Uterus (tissue), 2 donors: ENCODE results near the gene AFDN.

Source experiments
- POLR2A ChIP-seq, 2 donors: fragments of 450-650 bp; IDR thresholded peaks; one replicate each; pipeline ENCODE4 v1.6.1; 2016; ENCODE audit warnings: antibody characterized with exemption in 2 of 2, mild to moderate bottlenecking in 1 of 2, moderate library complexity in 1 of 2
- TF ChIP-seq, protein P1 (sequence below), 4 experiments: fragments of 200-600 bp in 2 of 4; fragments of 450-650 bp in 2 of 4; sonication (generic) in 2 of 4; IDR thresholded peaks; one replicate each; pipeline ENCODE4 v1.5.1; 2016 to 2019; ENCODE audit warnings: antibody characterized with exemption in 4 of 4, mild to moderate bottlenecking in 2 of 4, moderate library complexity in 1 of 4

DNA sequence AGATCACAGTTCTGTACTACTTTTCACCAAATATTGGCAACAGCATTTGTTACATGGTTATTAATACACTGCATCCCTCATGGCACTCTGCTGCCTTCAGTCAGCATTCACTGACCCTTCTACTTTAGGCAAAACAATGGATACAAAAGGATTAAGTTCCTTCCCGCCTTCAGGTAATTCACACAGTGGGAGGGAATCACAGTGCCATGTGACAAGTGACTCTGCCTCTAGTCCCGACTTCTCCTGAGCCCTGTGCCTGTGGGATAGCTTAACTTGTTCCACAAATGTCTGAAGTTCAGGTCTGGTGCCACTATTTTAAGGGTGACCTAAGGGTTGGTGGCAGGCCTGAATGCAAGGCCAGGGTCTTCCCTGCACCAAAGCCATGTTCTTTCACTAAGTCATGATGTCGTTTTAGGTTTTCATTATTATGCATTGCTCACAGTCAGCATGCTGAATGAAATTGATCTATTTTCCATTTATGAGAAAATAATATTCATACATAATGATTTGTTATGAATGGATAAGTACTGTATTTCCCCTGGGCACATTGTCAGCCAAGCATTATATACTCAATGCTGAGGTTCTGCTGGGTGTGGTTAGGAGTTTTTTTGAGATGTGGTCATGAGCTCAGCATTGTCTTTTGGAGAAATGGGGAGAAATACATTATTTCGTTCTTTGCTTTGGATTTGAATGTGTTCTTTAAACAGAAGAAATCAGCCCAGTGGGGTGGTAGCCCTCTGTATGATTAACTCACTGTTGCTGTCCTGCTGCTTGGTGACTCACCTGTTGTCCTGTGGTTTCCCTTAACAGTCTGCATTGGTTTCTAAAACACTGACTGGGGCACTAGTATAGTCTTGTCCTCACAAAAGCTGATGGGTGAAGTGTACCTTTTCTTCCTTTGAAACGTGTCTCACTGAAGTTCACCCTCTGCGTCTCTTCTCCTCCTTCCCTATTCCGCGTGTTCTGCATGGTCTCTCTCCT is 66.4 kb downstream of the AFDN start:
- TF ChIP-seq, protein P1, sequence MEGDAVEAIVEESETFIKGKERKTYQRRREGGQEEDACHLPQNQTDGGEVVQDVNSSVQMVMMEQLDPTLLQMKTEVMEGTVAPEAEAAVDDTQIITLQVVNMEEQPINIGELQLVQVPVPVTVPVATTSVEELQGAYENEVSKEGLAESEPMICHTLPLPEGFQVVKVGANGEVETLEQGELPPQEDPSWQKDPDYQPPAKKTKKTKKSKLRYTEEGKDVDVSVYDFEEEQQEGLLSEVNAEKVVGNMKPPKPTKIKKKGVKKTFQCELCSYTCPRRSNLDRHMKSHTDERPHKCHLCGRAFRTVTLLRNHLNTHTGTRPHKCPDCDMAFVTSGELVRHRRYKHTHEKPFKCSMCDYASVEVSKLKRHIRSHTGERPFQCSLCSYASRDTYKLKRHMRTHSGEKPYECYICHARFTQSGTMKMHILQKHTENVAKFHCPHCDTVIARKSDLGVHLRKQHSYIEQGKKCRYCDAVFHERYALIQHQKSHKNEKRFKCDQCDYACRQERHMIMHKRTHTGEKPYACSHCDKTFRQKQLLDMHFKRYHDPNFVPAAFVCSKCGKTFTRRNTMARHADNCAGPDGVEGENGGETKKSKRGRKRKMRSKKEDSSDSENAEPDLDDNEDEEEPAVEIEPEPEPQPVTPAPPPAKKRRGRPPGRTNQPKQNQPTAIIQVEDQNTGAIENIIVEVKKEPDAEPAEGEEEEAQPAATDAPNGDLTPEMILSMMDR (IDR thresholded peaks at IDR 0.05): no peak
- TF ChIP-seq POLR2A (IDR thresholded peaks at IDR 0.05): no peak
